ENCODE measurements around the gene DOHH. TPM values are rescaled to one million over a fixed set of nuclear protein-coding genes. Genes with fewer than 3 reads are reported as not detected.
A peak's percentile ranks its signal among the peaks of the same experiment; 100 is the strongest.

Gene DOHH
- total RNA-seq, 1 donor from 2014 or later: 11.1 TPM

DNA sequence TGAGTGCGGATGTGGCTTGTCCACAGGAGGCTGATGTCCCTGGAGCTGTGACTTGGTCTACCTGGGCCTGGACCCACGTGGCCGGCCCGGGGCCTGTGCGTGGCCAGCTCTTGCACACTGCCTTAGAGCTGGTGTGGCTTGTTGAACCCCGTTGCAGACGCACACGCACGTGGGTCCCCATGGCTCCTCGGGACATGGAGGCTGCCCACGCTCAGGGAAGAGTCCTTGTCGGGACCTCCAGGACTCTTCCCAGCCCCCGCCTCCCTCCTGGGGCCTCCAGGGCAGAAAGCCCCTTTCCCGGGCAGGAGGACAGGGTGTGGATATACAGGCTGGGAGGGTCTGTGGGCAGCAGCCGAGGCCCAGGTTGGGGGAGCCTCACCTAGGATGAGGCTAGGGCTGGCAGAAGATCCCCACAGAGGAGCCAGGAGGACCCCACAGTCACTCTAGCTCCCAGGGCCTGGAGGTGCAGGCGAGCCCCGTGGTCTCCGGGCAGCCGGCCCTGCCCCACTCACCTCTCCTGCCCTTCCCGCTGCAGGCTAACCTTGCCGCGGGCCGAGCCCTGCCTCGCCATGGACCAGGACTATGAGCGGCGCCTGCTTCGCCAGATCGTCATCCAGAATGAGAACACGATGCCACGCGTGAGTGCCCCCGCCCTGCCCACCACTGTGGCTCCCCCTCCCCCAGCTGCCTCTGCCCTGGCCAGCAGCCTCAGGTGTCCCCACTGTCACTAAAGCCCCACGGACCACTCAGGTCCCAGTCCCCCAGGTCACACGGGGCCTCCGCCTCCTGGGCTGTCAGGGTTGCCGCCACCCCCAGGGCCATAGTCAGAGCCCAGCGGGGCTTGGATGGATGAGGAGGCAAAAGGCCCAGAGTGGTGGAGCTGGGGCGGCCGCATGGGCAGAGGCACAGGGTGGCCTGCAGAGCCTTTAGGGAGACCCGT lies 22.2 kb upstream of the DOHH start:
- ATAC-seq (no peak), DNase-seq (ENCODE audit: missing footprints) (no peak)
- intact Hi-C loops (cut with DNase I): no loop called here

DNA sequence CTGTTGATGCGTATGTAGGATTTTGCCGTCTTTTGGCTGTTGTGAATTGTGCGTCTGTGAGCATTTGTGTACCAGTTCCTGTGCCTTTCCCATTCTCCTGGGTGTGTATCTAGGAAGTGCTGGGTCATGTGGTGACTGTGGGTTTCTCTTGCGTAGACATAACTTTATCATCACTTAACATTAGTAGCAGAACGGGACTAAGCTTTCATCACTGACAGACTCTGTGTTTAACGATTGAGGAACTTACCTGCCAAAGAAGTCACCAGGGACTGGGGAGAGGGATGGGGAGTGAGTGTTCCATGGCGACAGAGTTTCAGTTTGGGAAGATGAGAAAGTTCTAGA lies 20.6 kb upstream of the DOHH start:
- DNase-seq (ENCODE audit: missing footprints) (no peak), ATAC-seq (no peak)
- intact Hi-C loops (cut with DNase I): no loop called here

DNA sequence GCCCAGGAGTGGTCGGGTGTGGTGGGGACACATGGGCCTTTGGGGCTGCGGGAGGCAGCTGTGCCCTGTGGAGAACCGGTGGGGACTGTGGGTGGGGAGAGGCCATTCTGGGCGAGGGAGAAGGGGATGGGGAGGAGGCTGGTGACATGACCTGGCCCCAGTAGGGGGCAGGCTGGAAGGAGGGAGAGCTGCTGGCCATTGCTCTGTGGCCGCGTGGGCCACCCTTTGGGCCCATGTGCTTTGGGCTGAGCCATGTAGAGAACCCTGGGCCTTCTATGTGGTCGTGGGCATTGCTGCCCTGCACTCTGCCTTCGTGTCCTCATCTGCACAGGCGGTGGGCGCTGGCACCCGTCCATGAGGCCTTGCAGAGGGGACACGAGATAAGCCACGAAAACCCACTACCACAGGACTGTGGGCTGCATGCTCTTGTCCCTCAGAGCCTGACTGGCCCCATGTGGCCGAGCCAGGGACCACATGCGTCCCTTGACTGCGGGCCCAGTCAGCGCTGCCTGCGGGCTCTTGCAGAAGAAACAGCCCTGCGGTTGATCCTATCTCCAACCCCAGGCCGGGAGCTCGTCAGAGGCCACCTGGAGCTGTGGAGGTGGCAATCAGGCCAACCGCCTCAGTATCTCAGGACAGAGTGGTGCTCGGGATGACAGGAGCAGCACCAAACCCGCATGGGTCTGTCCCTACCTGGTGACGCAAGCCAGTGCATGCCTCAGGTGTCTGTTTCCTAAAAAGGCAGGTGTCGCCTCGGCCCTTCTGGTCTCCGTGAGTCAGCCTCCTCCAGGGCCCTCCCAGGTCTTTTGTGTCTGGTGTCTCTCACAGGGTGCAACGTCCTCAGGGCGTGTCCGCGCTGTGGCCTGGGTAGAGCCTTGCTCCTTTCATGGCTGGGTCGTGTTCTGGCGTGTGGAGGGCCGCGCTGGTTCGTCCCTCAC lies 20.0 kb upstream of the DOHH start:
- intact Hi-C loops (cut with DNase I): no loop called here
- no peak for DNase-seq (ENCODE audit: missing footprints)

DNA sequence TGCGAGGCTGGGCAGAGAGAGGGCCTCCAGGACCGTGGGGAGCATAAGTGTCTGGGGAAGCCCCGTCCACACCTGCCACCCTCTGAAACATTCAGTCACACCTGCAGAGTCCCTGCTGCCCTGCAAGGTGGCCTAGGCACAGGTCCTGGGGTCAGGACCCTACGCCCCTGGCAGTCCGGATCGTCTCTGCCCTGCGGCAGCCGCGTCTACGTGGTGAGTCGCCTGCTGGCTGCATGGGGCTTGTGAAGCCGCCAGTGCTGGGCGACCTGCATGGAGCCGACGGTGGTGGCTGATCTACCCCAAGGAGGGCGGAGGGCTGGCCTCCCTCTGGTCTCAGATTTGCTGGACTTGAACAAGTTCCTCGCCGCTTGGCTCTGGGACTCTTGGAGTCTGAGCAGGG lies 18.7 kb upstream of the DOHH start:
- DNase-seq (ENCODE audit: missing footprints) (no peak), ATAC-seq (no peak)
- intact Hi-C loops (cut with DNase I): no loop called here

More for the DNA sequence above, 20.0 kb upstream of the DOHH start:
- ATAC-seq: no peak

- no peak for ATAC-seq
- intact Hi-C loops (cut with DNase I): no loop called here
- DNase-seq (ENCODE audit: missing footprints): no peak
Observed at GRCh38 chr19:3518659-3519058, 18.2 kb upstream of the DOHH start.

DNA sequence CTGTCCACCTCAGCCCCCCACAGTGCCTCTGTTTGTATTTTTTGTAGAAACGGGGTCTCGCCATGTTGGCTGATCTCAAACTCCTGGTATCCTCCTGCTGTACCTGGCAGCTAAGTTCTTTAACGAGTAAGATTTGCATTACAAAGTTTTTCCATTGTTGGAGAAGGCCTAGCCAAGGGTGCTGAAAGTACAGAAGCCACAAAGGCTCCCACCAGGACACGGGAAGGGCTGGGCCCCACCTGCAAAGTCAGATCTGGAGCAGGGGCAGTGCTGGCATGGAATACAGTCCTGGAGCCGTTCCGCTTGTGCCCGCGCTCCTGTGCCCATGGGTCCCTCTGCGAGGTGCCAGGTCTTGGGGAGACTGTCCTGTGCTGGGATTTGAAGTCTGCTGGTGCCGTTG lies 17.8 kb upstream of the DOHH start:
- no peak for ATAC-seq
- intact Hi-C loops (cut with DNase I): no loop called here
- no peak for DNase-seq (ENCODE audit: missing footprints)

GRCh38 chr19:3517638-3518037 lies 17.2 kb upstream of the DOHH start:
- intact Hi-C loops (cut with DNase I): no loop called here
- ATAC-seq: no peak

GRCh38 chr19:3516675-3517207 lies 16.3 kb upstream of the DOHH start:
- DNase-seq (ENCODE audit: missing footprints): no peak
- ATAC-seq: no peak
- intact Hi-C loops (cut with DNase I): no loop called here

More at GRCh38 chr19:3517638-3518037, 17.2 kb upstream of the DOHH start:
- no peak for DNase-seq (ENCODE audit: missing footprints)

GRCh38 chr19:3515891-3516422 lies 15.5 kb upstream of the DOHH start:
- intact Hi-C loops (cut with DNase I): no loop called here
- DNase-seq (ENCODE audit: missing footprints) (no peak), ATAC-seq (no peak)

GRCh38 chr19:3514930-3515329 lies 14.5 kb upstream of the DOHH start:
- intact Hi-C loops (cut with DNase I): no loop called here
- DNase-seq (ENCODE audit: missing footprints) (no peak), ATAC-seq (no peak)

DNA sequence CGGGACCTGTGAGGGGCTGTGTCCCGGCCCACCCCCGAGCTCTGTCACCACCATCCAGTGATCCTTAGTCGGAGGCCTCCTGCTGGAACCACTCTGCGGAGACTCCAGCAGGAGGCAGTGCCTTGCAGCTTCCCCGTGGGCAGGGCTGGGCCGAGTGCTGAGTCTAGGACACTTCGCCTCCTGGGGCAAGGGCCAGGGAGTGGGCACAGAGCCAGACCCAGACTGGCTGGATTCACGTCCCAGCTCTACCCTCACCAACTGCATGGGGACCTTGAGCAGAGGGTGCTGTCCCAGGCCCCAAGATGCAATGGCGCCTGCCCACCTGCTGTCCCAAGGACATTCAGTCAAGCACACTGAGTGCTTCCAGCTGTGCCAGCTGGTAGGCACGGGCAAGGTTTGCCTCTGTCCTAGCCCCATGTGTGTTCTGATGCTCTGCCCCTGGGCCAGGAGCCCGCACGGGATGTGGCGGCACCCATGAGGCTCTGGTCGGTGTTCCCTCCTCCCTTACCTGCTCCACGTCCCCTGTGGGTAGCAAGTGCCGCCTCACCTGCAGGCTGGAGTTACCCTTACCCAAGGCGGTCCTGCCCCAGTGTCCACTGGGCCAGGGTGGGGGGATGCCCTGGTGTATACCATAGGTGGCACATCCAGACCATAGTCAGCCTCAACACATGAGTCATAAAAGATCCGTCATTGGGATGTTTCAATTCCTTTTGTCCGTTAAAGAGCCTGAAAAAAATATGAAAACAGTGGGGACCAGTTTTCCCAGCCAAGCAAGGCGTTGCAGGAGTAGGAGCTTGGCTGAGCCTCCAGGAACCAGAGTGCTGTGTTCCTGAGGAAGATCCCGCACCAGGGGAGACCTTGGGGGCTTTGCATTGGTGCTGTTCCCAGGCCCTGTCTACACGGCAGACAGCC lies 13.0 kb upstream of the DOHH start:
- ATAC-seq: peak; percentile 49
- DNase-seq (ENCODE audit: missing footprints): no peak
- intact Hi-C loops (cut with DNase I): no loop called here

DNA sequence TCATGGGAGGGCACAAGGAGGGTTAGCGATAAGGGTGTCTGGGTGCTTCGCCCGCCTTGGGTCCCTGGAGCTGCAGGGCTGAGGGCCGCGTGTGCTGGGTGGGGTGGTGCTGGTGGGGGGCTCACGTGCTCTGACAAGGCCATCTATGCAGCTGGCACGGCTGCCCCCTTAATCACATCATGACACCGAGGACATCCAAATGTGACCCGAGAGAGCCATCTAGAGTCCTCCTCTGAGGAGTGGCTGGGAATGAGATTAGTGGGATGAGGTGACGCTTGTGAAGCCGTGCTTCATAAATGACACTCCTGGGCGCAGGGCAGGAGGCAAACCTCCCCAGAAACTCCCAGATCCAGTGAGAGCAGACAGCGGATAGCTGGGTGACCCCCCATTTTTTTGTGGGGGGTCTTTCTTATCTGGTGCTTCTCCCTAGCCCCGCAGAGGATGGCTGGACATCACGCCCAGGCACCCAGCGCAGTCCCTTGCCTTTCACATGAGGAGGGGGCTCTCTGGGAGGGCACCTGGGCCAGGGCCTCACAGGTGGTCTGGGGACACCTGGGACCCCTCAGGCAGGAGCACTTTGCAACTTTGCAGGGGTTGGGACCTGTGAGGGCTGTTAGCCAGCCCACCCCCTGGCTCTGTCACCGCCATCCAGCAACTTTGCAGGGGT lies 12.2 kb upstream of the DOHH start:
- intact Hi-C loops (cut with DNase I): no loop called here
- no peak for ATAC-seq
- no peak for DNase-seq (ENCODE audit: missing footprints)

- ATAC-seq (no peak), DNase-seq (ENCODE audit: missing footprints) (no peak)
- intact Hi-C loops (cut with DNase I): no loop called here
Observed at GRCh38 chr19:3511506-3512251, 11.2 kb upstream of the DOHH start.

DNA sequence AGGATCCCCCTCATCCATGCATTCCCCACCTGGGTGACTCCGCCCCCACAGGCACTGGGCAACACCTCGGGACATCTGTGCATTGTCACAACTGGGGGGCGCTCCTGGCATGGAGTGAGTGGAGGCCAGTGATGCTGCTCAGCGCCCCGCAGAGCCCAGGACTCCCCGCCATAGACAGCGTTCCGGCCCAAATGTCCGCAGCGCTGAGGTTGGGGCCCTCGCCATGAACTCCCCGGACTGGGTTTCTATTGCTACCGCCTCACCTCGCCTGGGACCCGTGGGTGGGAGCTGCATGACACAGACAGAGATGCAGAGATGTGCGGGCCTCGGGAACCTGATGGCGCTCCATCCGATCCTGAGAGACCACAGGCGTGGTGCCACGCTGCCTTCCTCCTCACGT lies 10.3 kb upstream of the DOHH start:
- no peak for ATAC-seq
- no peak for DNase-seq (ENCODE audit: missing footprints)
- intact Hi-C loops (cut with DNase I): no loop called here

DNA sequence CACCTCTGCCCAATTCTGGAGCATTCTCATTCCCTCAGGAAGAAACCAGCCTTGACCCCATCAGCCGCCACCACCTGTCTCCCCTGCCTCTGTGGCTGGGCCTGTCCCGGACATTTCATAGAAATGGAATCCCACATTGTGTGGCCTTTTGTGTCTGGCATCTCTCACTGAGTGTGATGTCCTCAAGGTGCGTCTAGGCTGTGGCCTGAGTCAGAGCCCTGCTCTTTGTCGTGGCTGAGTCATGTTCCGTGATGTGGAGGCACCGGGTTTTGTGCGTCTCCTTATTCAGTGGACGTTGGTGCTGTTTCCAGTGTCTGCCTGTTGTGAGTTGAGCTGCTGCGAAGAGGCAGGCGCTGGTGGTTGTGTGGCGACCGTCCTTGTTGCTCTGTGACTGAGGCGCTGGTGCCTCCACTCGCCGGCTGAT lies 9.1 kb upstream of the DOHH start:
- DNase-seq (ENCODE audit: missing footprints) (no peak), ATAC-seq (no peak)
- intact Hi-C loops (cut with DNase I): loop anchor here (5.0 kb wide), 1 partner anchor 108 kb away; no protein-coding TSS in a partner anchor

GRCh38 chr19:3508771-3509535 lies 8.5 kb upstream of the DOHH start:
- no peak for ATAC-seq
- intact Hi-C loops (cut with DNase I): loop anchor here (5.0 kb wide), 1 partner anchor 108 kb away; no protein-coding TSS in a partner anchor
- no peak for DNase-seq (ENCODE audit: missing footprints)
